ENCODE results near the gene ATG10.
"Not testable (repeated sequence)": the region's sequence is repeated elsewhere in the genome, so short reads cannot be mapped to it uniquely, and the experiment has no call there.

The ATG10 gene

GRCh38 chr5:81971712-81972491 is at the start of gene ATG10:
Gene ATG10 (plus strand): TSS chr5:81972023. CDS start chr5:81987571, 15,548 bp downstream.
- DNase-seq (ENCODE audit: low spot score) = peak; percentile 94

GRCh38 chr5:81922854-81923279 is 49.0 kb upstream of the ATG10 start:
- no peak for DNase-seq (ENCODE audit: low spot score)

GRCh38 chr5:81924442-81924841 is 47.4 kb upstream of the ATG10 start:
- DNase-seq (ENCODE audit: low spot score) = no peak

- no peak for DNase-seq (ENCODE audit: low spot score)
Measured at GRCh38 chr5:81925009-81925408, 46.8 kb upstream of the ATG10 start.

- no peak for DNase-seq (ENCODE audit: low spot score)
Measured at GRCh38 chr5:81925981-81926380, 45.8 kb upstream of the ATG10 start.

- no peak for DNase-seq (ENCODE audit: low spot score)
Measured at GRCh38 chr5:81936066-81936465, 35.8 kb upstream of the ATG10 start.

GRCh38 chr5:81936750-81937149 is 35.1 kb upstream of the ATG10 start:
- DNase-seq (ENCODE audit: low spot score) = no peak

GRCh38 chr5:81942746-81943145 is 29.1 kb upstream of the ATG10 start:
- DNase-seq (ENCODE audit: low spot score) = no peak

- DNase-seq (ENCODE audit: low spot score) = no peak
Measured at GRCh38 chr5:81948349-81948748, 23.5 kb upstream of the ATG10 start.

GRCh38 chr5:81949462-81949861 is 22.4 kb upstream of the ATG10 start:
- DNase-seq (ENCODE audit: low spot score) = no peak

GRCh38 chr5:81950996-81951395 is 20.8 kb upstream of the ATG10 start:
- DNase-seq (ENCODE audit: low spot score) = no peak

- DNase-seq (ENCODE audit: low spot score) = not testable (repeated sequence)
Measured at GRCh38 chr5:81954796-81955195, 17.0 kb upstream of the ATG10 start.

- DNase-seq (ENCODE audit: low spot score) = not testable (repeated sequence)
Measured at GRCh38 chr5:81958129-81958528, 13.7 kb upstream of the ATG10 start.

- no peak for DNase-seq (ENCODE audit: low spot score)
Measured at GRCh38 chr5:81961651-81962440, 10.0 kb upstream of the ATG10 start.

GRCh38 chr5:81963544-81963943 is 8.3 kb upstream of the ATG10 start:
- no peak for DNase-seq (ENCODE audit: low spot score)

GRCh38 chr5:81965524-81965923 is 6.3 kb upstream of the ATG10 start:
- no peak for DNase-seq (ENCODE audit: low spot score)

- DNase-seq (ENCODE audit: low spot score) = no peak
Measured at GRCh38 chr5:81969226-81969625, 2.6 kb upstream of the ATG10 start.

- no peak for DNase-seq (ENCODE audit: low spot score)
Measured at GRCh38 chr5:81969912-81970311, 1.9 kb upstream of the ATG10 start.

- peak; percentile 38 for DNase-seq (ENCODE audit: low spot score)
Measured at GRCh38 chr5:81971111-81971711, 612 bp upstream of the ATG10 start.

- no peak for DNase-seq (ENCODE audit: low spot score)
Measured at GRCh38 chr5:81972492-81972783, 615 bp downstream of the ATG10 start.

GRCh38 chr5:81980160-81980559 is 8.3 kb downstream of the ATG10 start:
- DNase-seq (ENCODE audit: low spot score) = no peak

- no peak for DNase-seq (ENCODE audit: low spot score)
Measured at GRCh38 chr5:81980598-81981260, 8.9 kb downstream of the ATG10 start.
